SIG-M5 treated with dmso at 0.1 percent for 504 hours (cell line): ENCODE measurements around the gene TPM1.

ENCODE experiments used
- DNase-seq: peaks from one replicate; lab custom pipeline; 2025; ENCODE audit not compliant: unreplicated experiment; lab: John Stamatoyannopoulos, UW

TPM1 gene

GRCh38 chr15:63072023-63072650 is 29.6 kb downstream of the TPM1 start:
- DNase-seq = no peak

DNA sequence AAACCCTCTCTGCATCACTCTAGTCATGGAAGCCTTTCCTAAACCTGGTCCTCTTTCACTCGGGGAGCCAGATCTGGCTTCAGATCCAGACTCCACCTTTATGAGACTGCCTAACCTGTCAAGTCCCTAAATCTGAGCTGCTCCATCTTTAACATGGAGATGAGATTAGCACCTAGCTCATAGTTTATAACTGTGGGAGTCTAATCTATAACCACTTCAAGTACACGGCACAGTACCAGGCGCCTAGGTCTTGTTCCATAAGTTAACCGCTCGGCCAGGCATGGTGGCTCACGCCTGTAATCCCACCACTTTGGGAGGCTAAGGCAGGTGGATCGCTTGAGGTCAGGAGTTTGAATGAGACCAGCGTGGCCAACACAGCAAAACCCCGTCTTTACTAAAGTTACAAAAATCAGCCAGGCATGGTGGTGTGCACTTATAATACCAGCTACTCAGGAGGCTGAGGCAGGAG is 30.3 kb downstream of the TPM1 start:
- DNase-seq = no peak

DNA sequence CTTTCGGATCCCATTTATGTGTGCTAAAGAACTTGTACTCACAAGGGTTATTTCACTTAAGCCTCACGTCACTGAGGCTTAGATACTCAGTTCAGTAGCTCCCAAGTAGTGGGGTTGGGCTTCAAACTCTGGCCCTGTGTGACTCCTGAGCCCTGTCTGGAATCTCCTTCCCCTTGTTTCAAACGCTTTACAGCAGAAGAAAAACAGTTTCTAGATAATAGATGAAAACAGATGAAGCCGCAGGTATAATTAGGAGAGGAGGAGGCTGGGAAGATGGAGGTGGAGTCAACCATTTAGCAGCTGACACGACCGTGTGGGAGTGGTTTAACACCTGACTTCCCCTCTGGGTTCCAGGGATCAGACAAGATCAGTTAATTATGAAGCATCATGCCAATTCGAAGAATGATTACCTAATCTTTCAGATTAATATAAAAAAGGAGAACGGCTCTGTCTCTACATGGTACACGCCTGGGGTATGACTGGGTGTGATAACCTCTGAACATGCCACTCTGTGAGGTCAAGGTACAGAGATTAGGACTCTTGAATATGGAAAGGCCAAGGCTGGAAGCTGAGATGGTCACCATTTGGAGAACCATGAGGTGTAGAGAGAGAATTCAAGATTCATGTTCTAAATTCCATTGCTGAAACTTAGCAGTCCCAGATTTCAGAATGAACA is 31.1 kb downstream of the TPM1 start:
- DNase-seq = no peak

DNA sequence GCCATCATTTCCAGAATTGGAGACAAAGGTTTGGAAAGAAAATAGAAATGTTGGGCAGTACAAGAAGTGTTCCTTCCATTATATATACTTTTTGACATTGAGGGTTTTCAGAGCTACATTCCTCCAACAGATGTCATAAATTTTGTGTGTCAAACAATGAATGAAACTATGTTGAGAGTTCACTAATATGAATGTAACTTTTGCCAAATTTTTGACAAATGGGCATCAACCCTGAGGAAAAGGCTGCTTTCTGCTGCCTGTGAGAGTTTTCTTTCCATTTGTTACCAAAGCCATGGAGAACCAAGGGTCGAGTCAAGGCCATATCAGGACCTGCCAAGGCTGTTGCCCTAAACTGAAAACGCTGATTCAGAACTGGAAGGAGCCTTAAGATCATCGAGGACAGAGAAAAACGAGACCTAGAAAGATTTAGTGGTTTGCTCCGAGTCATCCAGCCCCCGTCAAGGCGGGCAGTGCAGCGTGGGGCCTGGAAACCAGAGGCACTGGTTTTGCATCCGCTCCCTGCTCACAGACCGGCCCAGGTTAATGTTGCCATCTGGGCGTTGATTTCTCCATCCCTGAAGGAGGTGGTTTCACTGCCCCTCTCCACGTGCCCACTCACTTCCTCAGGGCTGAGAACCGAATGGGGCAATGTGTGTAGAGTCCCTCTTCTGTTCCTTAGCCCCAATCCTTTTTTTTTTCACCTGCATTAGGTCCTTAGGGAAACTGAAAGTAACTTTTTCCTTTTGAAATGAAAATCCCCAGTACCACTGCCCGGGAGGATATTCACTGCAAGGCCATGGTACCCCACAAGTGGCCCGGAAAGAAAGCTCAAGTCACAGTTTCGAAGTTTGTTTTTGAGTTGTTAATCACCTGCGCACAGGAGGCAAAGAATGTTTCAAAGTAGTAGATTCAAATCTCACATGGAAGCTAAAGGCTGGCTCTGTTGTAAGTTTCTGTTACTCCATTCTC is 32.8 kb downstream of the TPM1 start:
- DNase-seq = no peak

DNA sequence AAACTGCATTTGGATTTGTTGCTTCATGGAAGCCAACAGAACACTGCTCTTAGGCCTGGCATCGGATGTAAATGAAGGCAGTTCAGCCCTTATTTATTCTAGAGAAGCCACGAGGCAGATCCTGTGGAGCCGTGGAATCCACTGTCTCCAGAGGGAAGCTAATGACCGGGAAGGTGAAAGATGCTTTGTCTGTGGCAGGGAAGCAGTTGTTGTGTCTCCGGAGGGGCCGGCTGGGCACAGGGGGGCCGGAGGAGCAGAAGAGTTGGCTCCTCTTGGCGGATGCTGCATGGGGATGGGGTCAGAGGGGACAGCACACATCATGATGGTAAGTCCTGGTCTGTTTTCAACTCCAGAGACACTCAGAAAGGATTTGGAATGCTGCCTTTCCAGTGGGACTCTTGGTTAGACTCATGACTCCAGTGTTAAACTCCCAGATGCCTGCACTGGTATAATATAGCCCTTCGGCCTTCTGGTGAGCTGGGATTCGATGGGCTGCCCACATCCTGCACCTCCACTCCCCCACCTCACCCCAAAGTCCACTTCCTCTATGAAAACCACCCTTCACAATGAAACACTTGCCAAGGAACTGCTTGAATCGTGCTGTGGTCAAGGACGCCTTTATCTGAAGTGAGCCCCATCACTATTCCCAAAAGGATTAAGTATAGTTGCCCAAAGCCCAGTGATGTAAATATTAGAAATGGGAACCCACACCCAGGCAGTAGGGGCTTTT is 33.6 kb downstream of the TPM1 start:
- no peak for DNase-seq

DNA sequence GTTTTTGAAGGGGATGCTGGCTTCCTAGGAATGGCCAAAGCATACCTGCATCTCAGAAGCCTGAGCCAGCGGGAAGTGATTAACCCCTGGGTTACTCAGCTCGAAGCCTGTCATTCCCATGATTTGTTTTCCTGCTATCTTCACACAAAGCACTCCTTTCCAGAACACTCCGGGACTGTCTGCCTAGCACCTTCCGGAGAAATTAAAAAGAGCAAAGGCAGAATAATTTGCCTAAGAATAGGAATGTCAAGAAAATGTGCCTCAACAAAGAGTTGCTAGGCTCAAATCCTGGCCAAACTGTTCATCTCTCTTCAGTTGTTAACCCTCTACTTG is 34.1 kb downstream of the TPM1 start:
- no peak for DNase-seq

DNA sequence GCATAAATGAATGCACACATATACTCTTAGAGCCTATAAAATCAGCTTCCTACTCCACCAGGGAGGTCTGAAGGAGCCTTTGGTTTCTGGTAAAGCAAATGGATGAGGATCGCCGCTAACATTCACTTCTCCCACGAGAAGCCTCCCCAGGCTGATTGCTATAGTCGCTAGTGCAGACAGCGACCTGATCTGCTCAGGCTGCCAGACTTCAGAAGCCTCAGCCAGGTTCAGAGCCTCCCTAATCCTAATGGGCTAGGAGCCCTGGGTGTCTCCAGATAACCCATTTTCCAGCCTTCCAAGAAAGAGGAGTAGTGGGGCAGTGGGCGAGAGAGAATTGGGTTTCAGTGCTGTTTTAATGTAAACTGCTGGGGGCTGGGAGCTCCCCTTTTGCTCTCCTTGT is 35.4 kb downstream of the TPM1 start:
- no peak for DNase-seq

DNA sequence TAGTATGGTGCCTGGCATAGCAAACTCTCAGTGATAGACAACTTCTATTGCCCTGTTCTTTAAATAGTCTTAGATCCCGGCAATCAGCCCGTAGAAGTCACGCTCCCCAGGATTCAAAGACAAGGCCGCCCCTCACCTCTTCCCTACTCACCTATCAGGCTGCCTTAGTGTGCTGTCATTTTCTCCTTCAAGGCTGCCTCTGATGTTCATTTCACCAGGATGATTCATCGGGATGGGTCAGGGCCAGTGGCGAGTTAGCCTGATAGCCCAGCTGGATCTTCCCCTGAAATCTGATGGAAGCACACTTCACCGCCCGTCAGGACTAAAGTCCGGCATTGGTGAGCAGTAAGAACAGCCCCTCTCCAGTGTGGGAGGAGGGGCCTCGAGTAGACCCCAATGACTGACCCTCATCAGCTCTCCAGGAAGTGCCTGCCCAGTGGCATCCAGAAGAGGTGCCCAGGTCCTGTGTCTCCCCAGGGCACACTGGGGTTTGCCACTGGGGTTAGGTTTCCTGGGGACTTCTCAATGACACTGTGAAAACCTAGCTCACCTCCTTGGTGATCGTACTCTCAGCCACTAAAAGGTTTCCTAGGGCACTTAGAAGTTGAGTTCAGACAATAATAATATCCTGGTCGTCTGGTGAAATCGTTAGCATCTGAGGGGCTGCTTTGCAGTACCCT is 37.5 kb downstream of the TPM1 start:
- no peak for DNase-seq

GRCh38 chr15:63080634-63081250 is 38.2 kb downstream of the TPM1 start:
- no peak for DNase-seq

- DNase-seq = no peak
Measured at GRCh38 chr15:63082366-63082765, 39.8 kb downstream of the TPM1 start.

DNA sequence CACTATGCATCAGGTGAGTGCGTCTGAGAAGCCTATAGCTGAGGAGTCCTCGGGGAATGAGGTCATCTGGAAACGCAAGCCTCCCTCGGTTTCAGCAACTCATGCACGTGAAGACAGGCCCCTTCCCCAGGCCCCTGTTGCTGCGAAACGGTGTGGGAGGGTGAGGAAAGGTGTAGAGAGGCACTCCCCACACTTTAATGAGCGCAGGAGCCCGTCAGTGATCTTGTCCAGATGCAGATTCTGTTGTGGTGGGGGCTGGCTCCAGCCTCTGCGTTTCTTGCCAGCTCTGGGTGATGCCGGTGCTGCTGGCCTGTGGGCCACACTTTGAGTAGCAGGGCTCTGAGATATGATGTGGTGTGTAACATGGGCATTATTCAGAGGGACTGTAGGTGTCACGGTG is 40.5 kb downstream of the TPM1 start:
- no peak for DNase-seq

DNA sequence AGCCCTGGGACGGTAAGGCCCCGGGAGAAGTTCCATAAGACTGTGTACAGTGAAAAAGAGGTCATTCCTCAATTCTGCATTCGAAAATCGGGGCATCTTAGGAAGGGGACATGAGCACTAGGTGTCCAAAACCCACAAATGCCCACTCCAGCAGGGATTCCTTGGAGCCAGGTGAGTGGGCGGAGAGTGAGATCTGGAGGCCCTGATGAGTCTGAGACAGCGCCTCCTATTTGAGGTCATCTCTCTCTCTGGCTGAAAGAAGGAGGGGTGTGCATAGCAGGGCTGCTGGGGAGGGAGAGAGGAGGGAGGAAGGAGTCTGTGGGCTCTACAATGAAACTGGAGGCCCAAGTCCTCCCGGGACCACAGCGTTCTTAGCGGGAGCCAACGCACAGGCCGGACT is 41.0 kb downstream of the TPM1 start:
- no peak for DNase-seq

- DNase-seq = no peak
Measured at GRCh38 chr15:63084806-63085205, 42.3 kb downstream of the TPM1 start.

DNA sequence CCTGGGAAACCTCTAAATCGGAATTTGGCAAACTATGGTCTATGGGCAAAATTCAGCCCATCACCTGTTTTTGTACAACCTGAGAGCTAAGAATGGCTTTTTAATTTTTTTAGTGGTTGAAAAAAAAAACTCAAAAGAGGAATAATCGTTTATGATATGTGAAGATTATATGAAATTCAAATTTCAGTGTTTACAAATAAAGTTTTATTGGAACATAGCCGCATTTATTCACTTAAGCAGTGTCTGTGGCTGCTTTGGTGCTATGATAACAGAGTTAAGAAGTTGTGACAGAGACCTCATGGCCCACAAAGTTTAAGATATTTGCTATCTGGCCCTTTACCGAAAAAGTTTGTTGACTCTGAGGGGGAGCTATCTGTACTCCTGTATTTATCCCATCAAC is 42.7 kb downstream of the TPM1 start:
- DNase-seq = no peak

DNA sequence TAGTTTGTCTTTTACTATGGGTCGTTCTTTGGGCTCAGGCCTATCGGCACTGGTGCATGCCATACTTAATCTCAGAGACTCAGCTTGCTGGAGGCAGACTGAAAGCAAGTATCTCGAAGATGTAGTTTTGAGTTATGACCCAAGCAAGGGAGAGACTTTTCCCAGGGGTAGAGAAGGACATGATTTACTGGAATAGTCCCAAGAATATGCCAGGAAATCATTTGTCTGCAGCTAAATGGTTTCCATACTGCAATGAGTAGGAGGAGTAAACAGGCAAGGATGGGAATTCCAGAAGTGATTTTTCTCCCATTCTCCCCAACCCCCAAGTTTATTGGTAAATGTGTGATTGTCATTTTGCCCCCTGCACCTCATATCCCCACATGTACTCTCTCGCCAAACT is 43.7 kb downstream of the TPM1 start:
- DNase-seq = no peak

DNA sequence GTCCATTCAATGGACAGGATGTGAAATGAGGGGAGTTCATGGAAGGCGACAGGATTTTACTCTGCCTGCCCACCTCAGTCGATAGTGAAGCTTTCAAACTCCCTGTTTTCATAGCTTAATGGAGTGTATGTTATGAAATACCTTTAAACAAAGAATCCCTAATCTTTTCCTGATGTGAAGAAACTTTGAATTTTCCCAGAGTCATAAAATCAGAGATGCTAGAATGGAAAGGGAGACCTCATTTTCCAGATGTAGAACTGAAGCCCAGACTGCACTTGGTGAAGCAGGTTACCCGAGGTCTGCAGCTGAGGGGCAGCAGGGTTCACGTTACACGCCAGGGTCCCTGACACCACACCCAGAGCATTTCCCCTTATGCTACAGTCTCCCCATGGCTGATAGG is 44.4 kb downstream of the TPM1 start:
- DNase-seq = no peak

GRCh38 chr15:63088533-63089245 is 46.1 kb downstream of the TPM1 start:
- DNase-seq = no peak

DNA sequence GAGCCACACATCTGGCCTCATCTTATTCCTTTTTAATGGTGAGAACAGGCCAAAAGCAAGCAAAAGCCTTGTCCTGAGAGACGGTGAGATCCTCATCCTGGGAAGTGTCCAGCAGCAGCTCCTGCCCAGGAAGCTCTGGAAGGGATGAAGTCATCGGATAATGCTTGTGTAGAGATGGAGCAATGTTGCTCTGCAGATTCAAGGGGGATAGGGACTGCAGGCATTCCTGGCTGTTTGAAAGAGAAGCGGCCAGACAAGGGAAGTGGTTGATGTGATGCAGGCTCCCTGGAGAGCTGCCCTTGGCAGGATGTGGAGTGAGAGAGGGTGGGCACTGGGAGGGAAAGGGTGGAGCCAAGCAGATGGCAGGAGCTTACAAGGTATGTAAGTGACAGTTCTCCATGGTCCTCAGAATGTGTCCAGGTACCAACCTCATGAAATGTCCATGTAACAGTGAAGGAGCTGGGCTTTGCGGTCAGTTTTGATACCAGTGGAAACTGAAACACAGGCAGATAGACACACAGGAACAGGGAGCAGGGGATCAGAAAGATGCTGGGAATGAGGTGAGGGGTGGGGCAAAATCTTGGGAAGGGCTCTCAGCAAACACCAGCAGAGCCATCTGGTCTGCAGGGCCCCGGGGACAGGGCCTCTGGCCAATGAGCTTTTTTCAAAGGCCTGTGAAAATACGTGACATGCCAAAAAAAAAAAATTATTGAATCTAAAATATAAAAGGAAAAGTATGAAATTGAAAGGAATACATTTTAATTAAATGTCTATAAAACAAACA is 46.9 kb downstream of the TPM1 start:
- no peak for DNase-seq

DNA sequence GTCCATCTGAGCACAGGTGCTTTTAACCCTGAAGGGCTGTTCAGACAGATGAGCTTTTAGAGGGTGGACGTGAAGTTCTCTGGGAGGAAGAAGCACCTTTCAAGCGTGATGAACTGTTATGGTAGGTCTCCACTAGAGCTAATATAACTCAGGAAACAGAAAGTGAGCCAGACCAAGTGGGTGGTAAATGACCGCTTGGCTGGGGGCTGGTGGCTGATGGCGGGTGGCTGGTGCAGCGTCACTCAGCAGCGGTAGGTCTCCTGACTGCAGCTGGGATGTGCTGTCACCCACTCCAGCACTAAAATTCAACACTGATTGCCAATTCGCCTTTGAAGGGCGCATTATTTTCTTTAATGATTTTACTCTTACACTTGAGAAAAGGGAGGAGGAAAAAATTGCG is 47.9 kb downstream of the TPM1 start:
- DNase-seq = no peak
